BJ (cell line): Measurements from ENCODE around the gene TMEM42. TPM values are rescaled to one million over a fixed set of nuclear protein-coding genes. Genes with fewer than 3 reads are reported as not detected.

ENCODE experiments used
- CTCF ChIA-PET: fragments of 350-600 bp; formaldehyde crosslinking; extraction: SDS; loops from one replicate; lab custom pipeline; 2021; ENCODE audit warnings: antibody characterized with exemption, inconsistent platforms; lab: Yijun Ruan, JAX
- POLR2A ChIA-PET: fragments of 300-600 bp; sonication (Branson Sonifier 250); formaldehyde crosslinking; extraction: SDS; loops from one replicate; lab custom pipeline; 2021; ENCODE audit warnings: antibody characterized with exemption; lab: Charles Lee
- DNase-seq: peaks from one replicate; pipeline ENCODE4 v3.0.0-alpha.2; 2011; ENCODE audit warnings: low read depth
- H3K27me3 ChIP-seq: 2 replicates; pipeline ENCODE4 v1.6.0; 2011; ENCODE audit warnings: low read length; ENCODE audit not compliant: control insufficient read depth, insufficient read depth
- H3K36me3 ChIP-seq: 2 replicates; pipeline ENCODE4 v1.5.1; 2011; ENCODE audit warnings: low read length; ENCODE audit not compliant: control insufficient read depth, insufficient read depth
- H3K4me3 ChIP-seq: 2 replicates; pipeline ENCODE4 v1.5.1; 2011; ENCODE audit warnings: low read depth, mild to moderate bottlenecking, control low read depth, low read length
- polyA plus RNA-seq: library from polyadenylated mRNA; depleted of rRNA; stranded (reverse); fragments of >200 nt; gene quantifications from 2 replicates; pipeline ENCODE4 v1.2.3, GENCODE V29; 2011
- TF ChIP-seq, protein P1 (sequence below): IDR thresholded peaks from 2 replicates; pipeline ENCODE4 v1.5.1; 2011; ENCODE audit warnings: low read depth, mild to moderate bottlenecking, control low read depth, inconsistent platforms, low read length, moderate library complexity; ENCODE audit not compliant: insufficient read depth

TMEM42 gene
- polyA plus RNA-seq, 1 experiment: 38.0 TPM

- TF ChIP-seq, protein P1, sequence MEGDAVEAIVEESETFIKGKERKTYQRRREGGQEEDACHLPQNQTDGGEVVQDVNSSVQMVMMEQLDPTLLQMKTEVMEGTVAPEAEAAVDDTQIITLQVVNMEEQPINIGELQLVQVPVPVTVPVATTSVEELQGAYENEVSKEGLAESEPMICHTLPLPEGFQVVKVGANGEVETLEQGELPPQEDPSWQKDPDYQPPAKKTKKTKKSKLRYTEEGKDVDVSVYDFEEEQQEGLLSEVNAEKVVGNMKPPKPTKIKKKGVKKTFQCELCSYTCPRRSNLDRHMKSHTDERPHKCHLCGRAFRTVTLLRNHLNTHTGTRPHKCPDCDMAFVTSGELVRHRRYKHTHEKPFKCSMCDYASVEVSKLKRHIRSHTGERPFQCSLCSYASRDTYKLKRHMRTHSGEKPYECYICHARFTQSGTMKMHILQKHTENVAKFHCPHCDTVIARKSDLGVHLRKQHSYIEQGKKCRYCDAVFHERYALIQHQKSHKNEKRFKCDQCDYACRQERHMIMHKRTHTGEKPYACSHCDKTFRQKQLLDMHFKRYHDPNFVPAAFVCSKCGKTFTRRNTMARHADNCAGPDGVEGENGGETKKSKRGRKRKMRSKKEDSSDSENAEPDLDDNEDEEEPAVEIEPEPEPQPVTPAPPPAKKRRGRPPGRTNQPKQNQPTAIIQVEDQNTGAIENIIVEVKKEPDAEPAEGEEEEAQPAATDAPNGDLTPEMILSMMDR: no peak
- Histone ChIP-seq H3K36me3 (no peaks in the 10 kb centered on the region), H3K4me3 (no peak overlapping the region), H3K27me3 (no peaks in the 10 kb centered on the region)
- no peak for DNase-seq
- POLR2A ChIA-PET: no interaction called here
- CTCF ChIA-PET: no interaction called here
These were observed 13.9 kb downstream of the TMEM42 start for GRCh38 chr3:44875596-44875995.

DNA sequence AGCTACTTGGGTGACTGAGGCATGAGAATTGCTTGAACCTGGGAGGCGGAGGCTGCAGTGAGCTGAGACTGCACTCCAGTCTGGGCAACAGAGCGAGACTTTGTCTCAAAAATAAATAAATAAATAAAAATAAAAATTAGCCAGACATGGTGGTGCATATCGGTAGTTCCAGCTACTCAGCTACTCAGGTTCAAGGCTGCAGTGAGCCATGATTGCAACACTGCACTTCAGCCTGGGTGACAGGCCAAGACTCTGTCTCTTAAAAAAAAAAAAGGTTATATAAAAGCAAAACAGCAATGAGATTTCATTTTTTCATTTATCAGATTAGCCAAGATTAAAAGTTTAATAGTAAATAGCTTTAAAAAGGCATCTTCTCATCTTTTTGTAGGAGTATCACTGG is 15.6 kb downstream of the TMEM42 start:
- ChIA-PET CTCF (interaction anchor here (1.2 to 1.3 kb wide), 2 partner anchors 12 to 36 kb away, joined by 3 to 10 read pairs; no protein-coding TSS in a partner anchor), POLR2A (no interaction called here)

GRCh38 chr3:44880284-44880683 is 18.6 kb downstream of the TMEM42 start:
- TF ChIP-seq, protein P1: no peak
- POLR2A ChIA-PET: interaction anchor here (0.6 kb wide), 1 partner anchor 12 kb away, joined by 3 read pairs; no protein-coding TSS in a partner anchor
- Histone ChIP-seq H3K36me3 (no peaks in the 10 kb centered on the region), H3K4me3 (no peak overlapping the region), H3K27me3 (no peaks in the 10 kb centered on the region)
- no peak for DNase-seq
- CTCF ChIA-PET: interaction anchor here (0.6 kb wide), 1 partner anchor 9 kb away, joined by 3 read pairs; no protein-coding TSS in a partner anchor

More for the DNA sequence above, 15.6 kb downstream of the TMEM42 start:
- DNase-seq: no peak
- H3K27me3 ChIP-seq: no peaks in the 10 kb centered on the region
- TF ChIP-seq, protein P1: no peak
- H3K4me3 ChIP-seq: no peak overlapping the region
- H3K36me3 ChIP-seq: no peaks in the 10 kb centered on the region

DNA sequence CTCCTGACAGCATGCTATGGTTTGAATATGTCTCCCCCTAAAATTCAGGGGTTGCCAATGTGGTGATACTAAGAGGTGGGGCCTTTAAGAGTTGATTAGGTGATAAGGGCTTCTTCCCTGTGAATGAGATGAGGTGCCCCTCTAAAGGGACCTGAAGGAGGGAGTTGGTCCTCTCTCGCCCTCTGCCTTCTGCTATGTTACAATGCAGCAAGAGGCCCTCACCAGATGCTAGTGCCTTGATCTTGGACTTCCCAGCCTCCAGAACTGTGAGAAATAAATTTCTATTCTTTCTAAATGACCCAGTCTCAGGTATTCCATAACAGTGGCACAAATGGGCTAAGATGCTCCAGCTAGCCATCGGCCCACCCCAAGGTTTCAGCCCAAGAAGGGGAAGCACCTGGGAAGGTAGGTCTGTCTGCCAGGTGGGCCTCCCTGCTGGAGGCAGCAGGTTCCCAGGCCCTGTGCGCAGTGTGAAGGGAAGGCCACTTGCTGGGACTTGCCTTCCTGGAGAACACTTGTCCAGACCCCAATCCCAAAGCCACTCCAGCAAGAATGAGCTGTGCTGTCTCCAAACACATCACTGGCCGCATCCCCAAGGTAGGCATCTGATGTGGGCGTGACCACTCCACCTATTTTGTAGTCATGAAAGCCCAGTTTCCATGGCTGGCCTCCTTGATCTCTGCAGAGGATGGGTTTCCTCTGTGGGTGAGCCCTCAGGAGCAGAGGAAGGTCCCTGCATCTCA is 21.7 kb downstream of the TMEM42 start:
- no peaks in the 10 kb centered on the region for H3K36me3 ChIP-seq
- TF ChIP-seq, protein P1: peak; percentile 6; the same call in 1 of the 2 replicates
- no peaks in the 10 kb centered on the region for H3K27me3 ChIP-seq
- no peak for DNase-seq
- H3K4me3 ChIP-seq: no peak overlapping the region
- ChIA-PET POLR2A (no interaction called here), CTCF (interaction anchor here (1.4 to 2.2 kb wide), 3 partner anchors 11 to 111 kb away, joined by 4 to 6 read pairs (median 4); no protein-coding TSS in a partner anchor)

GRCh38 chr3:44883999-44884431 is 22.3 kb downstream of the TMEM42 start:
- TF ChIP-seq, protein P1: no peak
- CTCF ChIA-PET: interaction anchor here (0.8 to 2.2 kb wide), 4 partner anchors 11 to 157 kb away, joined by 3 to 6 read pairs (median 4); no protein-coding TSS in a partner anchor
- POLR2A ChIA-PET: no interaction called here
- Histone ChIP-seq H3K4me3 (no peak overlapping the region), H3K36me3 (no peaks in the 10 kb centered on the region), H3K27me3 (no peaks in the 10 kb centered on the region)
- DNase-seq: peak; percentile 91
